SJCRH30 (cell line): ENCODE results near the gene MYBBP1A. TPM values are rescaled to one million over a fixed set of nuclear protein-coding genes. Genes with fewer than 3 reads are reported as not detected.
"Not testable (repeated sequence)": the region's sequence is repeated elsewhere in the genome, so short reads cannot be mapped to it uniquely, and the experiment has no call there.

ENCODE experiments used
- DNase-seq, 2 experiments: peaks; one replicate each; pipeline ENCODE4 v3.0.0-alpha.2; 2015 to 2020
- H3K27ac ChIP-seq: fragments of 250-450 bp; sonication (Bioruptor Pico); 2 replicates; pipeline ENCODE4 v1.5.1; 2020; ENCODE audit warnings: mild to moderate bottlenecking, moderate library complexity
- H3K27me3 ChIP-seq: fragments of 250-450 bp; sonication (Bioruptor Pico); 2 replicates; pipeline ENCODE4 v1.5.1; 2020; ENCODE audit warnings: mild to moderate bottlenecking, moderate library complexity
- H3K36me3 ChIP-seq: fragments of 250-450 bp; sonication (Bioruptor Pico); 2 replicates; pipeline ENCODE4 v1.5.1; 2020; ENCODE audit warnings: mild to moderate bottlenecking, moderate library complexity
- H3K4me1 ChIP-seq: fragments of 250-450 bp; sonication (Bioruptor Pico); 2 replicates; pipeline ENCODE4 v1.5.1; 2020; ENCODE audit warnings: mild to moderate bottlenecking, moderate library complexity
- H3K4me3 ChIP-seq: fragments of 250-450 bp; sonication (Bioruptor Pico); 2 replicates; pipeline ENCODE4 v1.5.1; 2020; ENCODE audit warnings: mild to moderate bottlenecking, moderate library complexity
- H3K9me3 ChIP-seq: fragments of 250-450 bp; sonication (Bioruptor Pico); replicated peaks from 2 replicates; pipeline ENCODE4 v1.5.1; 2020; ENCODE audit warnings: mild to moderate bottlenecking, moderate library complexity
- total RNA-seq: library from RNA; depleted of rRNA; stranded (reverse); fragments of >200 nt; shearing (Covaris generic); gene quantifications from 2 replicates; pipeline ENCODE4 v1.2.3, GENCODE V29; 2014

The MYBBP1A gene
- total RNA-seq, 1 experiment from 2014 or later = 40.3 TPM

GRCh38 chr17:4584101-4584916 lies 29.1 kb upstream of the MYBBP1A start, which contains the start of gene SMTNL2:
Gene SMTNL2 (plus strand): TSS chr17:4584529. CDS start chr17:4584606, 77 bp downstream.
- Histone ChIP-seq H3K27me3 (peaks cover 13% of the 10 kb centered on the region), H3K36me3 (no peaks in the 10 kb centered on the region), H3K4me3 (peak within 1 kb of the TSS; percentile 48), H3K27ac (no peak within 1 kb of the TSS), H3K4me1 (no peaks in the 10 kb centered on the region; the same call in 1 of the 2 replicates), H3K9me3 (no peaks in the 10 kb centered on the region)
- DNase-seq = peak; percentile 22 to 24

- H3K9me3 ChIP-seq = no peaks in the 10 kb centered on the region
- DNase-seq = peak; percentile 26 to 53
- peak overlapping the region; percentile 48 for H3K4me3 ChIP-seq
- H3K27me3 ChIP-seq = peaks cover 13% of the 10 kb centered on the region
- H3K4me1 ChIP-seq = no peaks in the 10 kb centered on the region; the same call in 1 of the 2 replicates
- no peak overlapping the region for H3K27ac ChIP-seq
- H3K36me3 ChIP-seq = no peaks in the 10 kb centered on the region
Measured at GRCh38 chr17:4583782-4584100, 28.6 kb upstream of the MYBBP1A start.

- DNase-seq = no peak
- Histone ChIP-seq H3K27ac (no peak overlapping the region), H3K27me3 (peaks cover 13% of the 10 kb centered on the region)
Measured at GRCh38 chr17:4583206-4583605, 28.0 kb upstream of the MYBBP1A start.

GRCh38 chr17:4582691-4583090 lies 27.5 kb upstream of the MYBBP1A start:
- DNase-seq = no peak
- Histone ChIP-seq H3K9me3 (no peaks in the 10 kb centered on the region), H3K27ac (no peak overlapping the region), H3K27me3 (peaks cover 13% of the 10 kb centered on the region), H3K4me3 (no peak overlapping the region), H3K4me1 (no peaks in the 10 kb centered on the region; the same call in 1 of the 2 replicates), H3K36me3 (no peaks in the 10 kb centered on the region)

More at GRCh38 chr17:4583206-4583605, 28.0 kb upstream of the MYBBP1A start:
- H3K4me3 ChIP-seq = no peak overlapping the region
- no peaks in the 10 kb centered on the region for H3K36me3 ChIP-seq
- no peaks in the 10 kb centered on the region for H3K9me3 ChIP-seq
- no peaks in the 10 kb centered on the region; the same call in 1 of the 2 replicates for H3K4me1 ChIP-seq

- Histone ChIP-seq H3K9me3 (no peaks in the 10 kb centered on the region), H3K4me1 (peaks cover 5% of the 10 kb centered on the region), H3K27ac (no peak overlapping the region), H3K36me3 (no peaks in the 10 kb centered on the region), H3K4me3 (no peak overlapping the region), H3K27me3 (peaks cover 13% of the 10 kb centered on the region)
- DNase-seq = no peak
Measured at GRCh38 chr17:4582101-4582501, 26.9 kb upstream of the MYBBP1A start.

- peaks cover 10% of the 10 kb centered on the region for H3K27me3 ChIP-seq
- H3K4me3 ChIP-seq = no peak overlapping the region
- H3K27ac ChIP-seq = no peak overlapping the region
- H3K36me3 ChIP-seq = no peaks in the 10 kb centered on the region
- peaks cover 8% of the 10 kb centered on the region for H3K4me1 ChIP-seq
- H3K9me3 ChIP-seq = no peaks in the 10 kb centered on the region
- no peak for DNase-seq
Measured at GRCh38 chr17:4580291-4580690, 25.1 kb upstream of the MYBBP1A start.

GRCh38 chr17:4579678-4580077 lies 24.5 kb upstream of the MYBBP1A start:
- DNase-seq = no peak
- Histone ChIP-seq H3K9me3 (no peaks in the 10 kb centered on the region), H3K4me1 (peaks cover 8% of the 10 kb centered on the region), H3K4me3 (no peak overlapping the region), H3K27ac (no peak overlapping the region), H3K27me3 (peaks cover 6% of the 10 kb centered on the region), H3K36me3 (no peaks in the 10 kb centered on the region)

- H3K4me1 ChIP-seq, H3K27ac ChIP-seq, H3K4me3 ChIP-seq, H3K36me3 ChIP-seq, H3K9me3 ChIP-seq, DNase-seq, H3K27me3 ChIP-seq: not testable (repeated sequence)
Measured at GRCh38 chr17:4578349-4578748, 23.2 kb upstream of the MYBBP1A start.

GRCh38 chr17:4577386-4577993 lies 22.3 kb upstream of the MYBBP1A start:
- H3K4me1 ChIP-seq = peaks cover 8% of the 10 kb centered on the region
- H3K4me3 ChIP-seq = 0 out of 2 replicates have a peak overlapping the region, but pooled peaks have one; percentile 4
- no peaks in the 10 kb centered on the region for H3K36me3 ChIP-seq
- no peaks in the 10 kb centered on the region for H3K27me3 ChIP-seq
- DNase-seq = peak; percentile 47 to 60
- peak overlapping the region; percentile 61 for H3K27ac ChIP-seq
- H3K9me3 ChIP-seq = no peaks in the 10 kb centered on the region

- H3K27me3 ChIP-seq = no peaks in the 10 kb centered on the region
- peak; percentile 81 to 82 for DNase-seq
- peak overlapping the region; percentile 61 for H3K27ac ChIP-seq
Measured at GRCh38 chr17:4576729-4577322, 21.6 kb upstream of the MYBBP1A start.

GRCh38 chr17:4576161-4576558 lies 21.0 kb upstream of the MYBBP1A start:
- H3K27ac ChIP-seq = no peak overlapping the region; the same call in 1 of the 2 replicates
- H3K4me3 ChIP-seq = no peak overlapping the region
- DNase-seq = no peak
- peaks cover 8% of the 10 kb centered on the region for H3K4me1 ChIP-seq
- no peaks in the 10 kb centered on the region for H3K36me3 ChIP-seq
- no peaks in the 10 kb centered on the region for H3K9me3 ChIP-seq
- H3K27me3 ChIP-seq = no peaks in the 10 kb centered on the region

More at GRCh38 chr17:4576729-4577322, 21.6 kb upstream of the MYBBP1A start:
- Histone ChIP-seq H3K36me3 (no peaks in the 10 kb centered on the region), H3K4me1 (peaks cover 8% of the 10 kb centered on the region), H3K4me3 (0 out of 2 replicates have a peak overlapping the region, but pooled peaks have one; percentile 9), H3K9me3 (no peaks in the 10 kb centered on the region)

GRCh38 chr17:4574448-4575045 lies 19.4 kb upstream of the MYBBP1A start:
- Histone ChIP-seq H3K36me3 (no peaks in the 10 kb centered on the region), H3K9me3 (no peaks in the 10 kb centered on the region), H3K4me1 (peaks cover 8% of the 10 kb centered on the region), H3K27ac (no peak overlapping the region), H3K27me3 (no peaks in the 10 kb centered on the region), H3K4me3 (no peak overlapping the region)
- no peak for DNase-seq

GRCh38 chr17:4573669-4574068 lies 18.5 kb upstream of the MYBBP1A start:
- no peaks in the 10 kb centered on the region for H3K27me3 ChIP-seq
- no peak overlapping the region for H3K27ac ChIP-seq
- H3K9me3 ChIP-seq = no peaks in the 10 kb centered on the region
- H3K36me3 ChIP-seq = no peaks in the 10 kb centered on the region
- H3K4me1 ChIP-seq = peaks cover 8% of the 10 kb centered on the region
- no peak overlapping the region for H3K4me3 ChIP-seq
- no peak for DNase-seq

- H3K9me3 ChIP-seq = no peaks in the 10 kb centered on the region
- H3K4me1 ChIP-seq = peaks cover 8% of the 10 kb centered on the region
- H3K36me3 ChIP-seq = no peaks in the 10 kb centered on the region
- no peak for DNase-seq
- no peak overlapping the region for H3K4me3 ChIP-seq
- H3K27me3 ChIP-seq = no peaks in the 10 kb centered on the region
- H3K27ac ChIP-seq = no peak overlapping the region
Measured at GRCh38 chr17:4573115-4573514, 17.9 kb upstream of the MYBBP1A start.

- Histone ChIP-seq H3K27ac (no peak overlapping the region), H3K4me3 (no peak overlapping the region), H3K4me1 (peaks cover 4% of the 10 kb centered on the region; the same call in 1 of the 2 replicates), H3K27me3 (no peaks in the 10 kb centered on the region), H3K36me3 (no peaks in the 10 kb centered on the region), H3K9me3 (no peaks in the 10 kb centered on the region)
- DNase-seq = no peak
Measured at GRCh38 chr17:4572131-4572530, 16.9 kb upstream of the MYBBP1A start.
